HG02938 (cell line): ENCODE data around the gene NEMF.
"Not testable (repeated sequence)": the region's sequence is repeated elsewhere in the genome, so short reads cannot be mapped to it uniquely, and the experiment has no call there.

ENCODE experiments used
- ATAC-seq: cut with Tn5 transposase; IDR thresholded peaks from one replicate; pipeline ENCODE4 v1.9.1; 2021; ENCODE audit warnings: mild to moderate bottlenecking, moderate library complexity; ENCODE audit not compliant: unreplicated experiment

The NEMF gene

GRCh38 chr14:49879646-49880204, 27.1 kb upstream of the NEMF start:
- ATAC-seq, result peak; percentile 72

GRCh38 chr14:49876563-49877127, 24.1 kb upstream of the NEMF start:
- no peak for ATAC-seq

- no peak for ATAC-seq
Observed at GRCh38 chr14:49875640-49876198, 23.1 kb upstream of the NEMF start.

GRCh38 chr14:49873548-49873947, 21.0 kb upstream of the NEMF start:
- not testable (repeated sequence) for ATAC-seq

DNA sequence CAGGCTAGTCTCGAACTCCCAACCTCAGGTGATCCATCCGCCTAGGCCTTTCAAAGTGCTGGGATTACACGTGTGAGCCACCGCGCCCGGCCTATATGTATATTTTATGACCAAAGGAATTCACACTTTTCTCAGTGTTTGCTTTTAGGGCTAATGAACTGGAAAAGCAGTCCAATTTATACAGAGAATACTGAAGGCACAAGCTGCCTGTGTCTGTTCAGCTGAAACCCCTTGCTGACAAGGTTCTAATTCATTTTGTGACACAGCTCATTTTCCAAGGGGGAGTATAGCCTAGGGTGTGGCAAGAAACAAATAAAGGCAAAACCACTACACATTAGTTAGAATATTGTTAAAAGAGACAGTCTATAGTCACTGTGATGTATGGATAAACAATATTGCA, 18.3 kb upstream of the NEMF start:
- no peak for ATAC-seq

DNA sequence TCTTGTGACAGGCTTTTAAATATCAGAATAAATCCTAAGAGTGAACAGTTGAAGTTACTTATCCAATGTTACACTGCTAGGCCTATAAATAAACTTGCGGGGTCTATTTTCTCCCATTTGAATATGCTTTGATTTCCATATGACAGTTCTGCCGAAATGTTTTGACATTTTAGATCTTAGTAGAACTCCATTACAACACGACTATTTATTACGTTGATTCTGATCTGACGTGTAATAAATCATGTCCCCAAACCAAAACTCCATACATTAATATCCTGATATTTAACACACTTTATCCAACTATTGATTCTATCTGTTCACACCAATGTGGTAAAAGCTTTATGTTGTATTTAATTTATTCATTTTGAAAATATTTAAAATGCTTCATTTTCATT, 16.1 kb upstream of the NEMF start:
- ATAC-seq, result no peak

GRCh38 chr14:49867831-49868719, 15.5 kb upstream of the NEMF start:
- peak; percentile 79 for ATAC-seq

GRCh38 chr14:49865431-49865859, 12.9 kb upstream of the NEMF start:
- no peak for ATAC-seq

GRCh38 chr14:49863487-49864281, 11.1 kb upstream of the NEMF start:
- ATAC-seq, result no peak

- ATAC-seq, result peak; percentile 19
Observed at GRCh38 chr14:49862089-49862673, 9.6 kb upstream of the NEMF start.

GRCh38 chr14:49861699-49862088, 9.1 kb upstream of the NEMF start:
- peak; percentile 9 for ATAC-seq

- ATAC-seq, result no peak
Observed at GRCh38 chr14:49860988-49861698, 8.6 kb upstream of the NEMF start.

DNA sequence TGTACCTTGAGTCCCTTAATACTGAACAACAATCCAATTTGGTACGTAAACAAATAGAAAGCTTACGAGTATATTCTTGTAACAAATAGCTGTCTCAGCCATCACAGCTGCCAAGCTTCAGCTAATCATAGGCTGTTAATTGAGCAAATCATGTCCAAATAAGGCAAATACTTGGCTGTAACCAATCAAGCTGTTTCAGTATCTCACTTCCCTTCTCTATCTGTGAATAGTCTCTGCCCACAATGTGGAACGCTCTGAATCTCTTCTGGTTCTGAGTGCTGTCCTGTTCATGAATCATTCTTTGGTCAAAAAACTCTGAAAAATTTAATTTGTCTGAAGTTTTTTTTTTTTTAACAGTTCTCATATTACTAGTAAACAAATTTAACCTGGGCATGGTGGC, 5.8 kb upstream of the NEMF start:
- ATAC-seq, result no peak

- ATAC-seq, result no peak
Observed at GRCh38 chr14:49857427-49858003, 4.9 kb upstream of the NEMF start.

GRCh38 chr14:49853572-49854375, 1.2 kb upstream of the NEMF start:
- peak; percentile 45 for ATAC-seq

DNA sequence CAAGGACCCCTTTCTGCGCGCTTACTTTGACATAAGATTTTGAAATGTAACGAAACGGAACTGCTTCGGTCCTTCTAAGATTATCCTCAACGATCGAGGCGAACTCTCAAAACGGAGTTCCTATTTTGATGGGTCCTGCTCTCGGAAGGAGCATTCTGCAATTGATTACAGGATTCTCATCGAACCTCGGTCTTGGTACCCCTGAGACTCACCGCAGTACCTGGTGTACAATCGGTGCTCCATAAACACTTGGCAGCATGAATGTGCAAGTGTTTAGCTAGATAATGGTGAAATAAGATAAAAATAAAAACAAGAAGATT, 530 bp upstream of the NEMF start:
- peak; percentile 7 for ATAC-seq

DNA sequence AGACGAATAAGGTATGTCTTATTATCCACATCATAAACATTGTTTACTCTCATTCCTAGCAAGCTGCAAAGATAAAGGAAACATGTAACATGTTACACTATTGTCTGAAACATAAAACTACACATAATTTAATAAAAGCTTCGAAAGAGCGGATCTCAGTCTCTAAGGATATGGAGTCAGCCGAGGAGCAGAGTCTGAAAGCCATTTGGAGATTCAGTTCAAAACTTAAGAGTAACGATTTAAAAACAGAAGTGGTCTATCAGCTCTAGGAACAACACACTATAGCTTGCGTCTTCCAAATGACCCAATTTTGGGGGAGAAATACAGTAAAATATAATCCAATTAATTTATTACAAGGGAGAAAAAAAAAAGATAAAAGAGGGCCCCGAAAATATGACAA, 775 bp downstream of the NEMF start:
- no peak for ATAC-seq

DNA sequence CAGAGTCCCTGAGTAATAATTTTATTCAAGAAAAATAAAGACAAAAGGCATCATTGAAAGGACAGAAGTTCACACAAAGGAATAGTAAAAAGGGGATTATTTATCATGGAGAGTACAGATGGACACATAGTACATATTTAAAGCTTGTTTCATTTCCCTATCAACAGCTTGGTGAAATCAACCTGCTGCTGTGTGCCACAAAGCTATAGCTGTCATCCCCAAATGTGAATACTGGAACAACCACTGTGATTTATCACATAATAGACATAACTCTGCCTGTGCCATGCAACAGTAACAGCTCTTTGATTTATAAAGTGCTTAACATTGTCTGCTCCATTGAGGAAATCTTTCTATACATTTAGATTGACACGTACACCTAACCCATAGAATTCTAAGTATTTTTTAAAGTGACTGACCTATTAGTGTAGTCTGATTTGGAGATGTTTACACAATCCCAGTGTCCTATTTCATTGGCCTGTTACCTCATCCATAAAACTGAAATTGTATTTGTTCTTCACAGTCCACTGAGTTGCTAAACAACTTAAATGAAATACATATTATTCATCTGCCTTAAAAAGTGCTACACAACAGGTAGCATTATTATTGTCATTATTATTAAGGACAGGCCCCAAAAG, 3.3 kb downstream of the NEMF start:
- no peak for ATAC-seq

DNA sequence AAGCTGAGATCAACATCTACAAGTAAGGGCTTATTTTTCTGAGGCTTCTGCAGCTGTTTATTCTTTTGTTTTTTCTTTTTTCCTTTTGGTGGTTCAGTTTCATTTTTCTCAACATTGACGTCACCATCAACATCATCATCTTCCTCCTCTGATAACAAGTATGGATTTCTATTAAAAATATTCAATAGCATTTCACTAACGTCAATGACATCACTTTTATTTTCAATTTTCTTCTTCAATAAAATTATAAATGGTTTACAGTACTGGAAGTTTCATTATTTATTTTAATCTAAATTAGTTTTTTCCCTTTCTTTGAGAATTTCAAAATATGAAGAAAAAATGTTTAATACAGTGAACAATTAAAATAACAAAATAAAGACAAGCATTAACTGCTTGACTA, 23.9 kb downstream of the NEMF start:
- ATAC-seq, result no peak
